KG1 (cell line): ENCODE results near the gene PIK3R2.
"Not testable (repeated sequence)": the region's sequence is repeated elsewhere in the genome, so short reads cannot be mapped to it uniquely, and the experiment has no call there.

Experiments used
- DNase-seq: peaks from one replicate; lab custom pipeline; 2025; lab: John Stamatoyannopoulos, UW

The PIK3R2 gene

GRCh38 chr19:18152817-18153555 lies at the start of gene PIK3R2:
Gene PIK3R2 (plus strand): TSS chr19:18153163. CDS start chr19:18155880, 2,717 bp downstream.
- DNase-seq, result peak; percentile 99

GRCh38 chr19:18104793-18105131 lies 48.2 kb upstream of the PIK3R2 start:
- no peak for DNase-seq

GRCh38 chr19:18105259-18105658 lies 47.7 kb upstream of the PIK3R2 start:
- not testable (repeated sequence) for DNase-seq

GRCh38 chr19:18107235-18107634 lies 45.7 kb upstream of the PIK3R2 start:
- DNase-seq, result no peak

GRCh38 chr19:18108897-18109296 lies 44.1 kb upstream of the PIK3R2 start:
- DNase-seq, result no peak

GRCh38 chr19:18109341-18109732 lies 43.6 kb upstream of the PIK3R2 start:
- no peak for DNase-seq

- DNase-seq, result no peak
These were observed 43.0 kb upstream of the PIK3R2 start for GRCh38 chr19:18109733-18110608.

- no peak for DNase-seq
These were observed 42.2 kb upstream of the PIK3R2 start for GRCh38 chr19:18110609-18111232.

- DNase-seq, result peak; percentile 48
These were observed 39.9 kb upstream of the PIK3R2 start for GRCh38 chr19:18112989-18113478.

- DNase-seq, result no peak
These were observed 39.1 kb upstream of the PIK3R2 start for GRCh38 chr19:18113827-18114226.

GRCh38 chr19:18114483-18114882 lies 38.5 kb upstream of the PIK3R2 start:
- DNase-seq, result no peak

- no peak for DNase-seq
These were observed 35.6 kb upstream of the PIK3R2 start for GRCh38 chr19:18117364-18117691.

- DNase-seq, result peak; percentile 66
These were observed 35.1 kb upstream of the PIK3R2 start for GRCh38 chr19:18117692-18118378.

- no peak for DNase-seq
These were observed 34.4 kb upstream of the PIK3R2 start for GRCh38 chr19:18118420-18119012.

GRCh38 chr19:18119013-18119716 lies 33.8 kb upstream of the PIK3R2 start:
- DNase-seq, result no peak

- no peak for DNase-seq
These were observed 33.3 kb upstream of the PIK3R2 start for GRCh38 chr19:18119717-18120105.

- DNase-seq, result no peak
These were observed 32.8 kb upstream of the PIK3R2 start for GRCh38 chr19:18120127-18120526.

GRCh38 chr19:18121166-18121565 lies 31.8 kb upstream of the PIK3R2 start:
- no peak for DNase-seq

- no peak for DNase-seq
These were observed 30.5 kb upstream of the PIK3R2 start for GRCh38 chr19:18122424-18122823.

- no peak for DNase-seq
These were observed 29.8 kb upstream of the PIK3R2 start for GRCh38 chr19:18122860-18123795.
